Kidney tubule cell (primary cell): ENCODE data around the gene HERC2.

ENCODE experiments used
- DNase-seq: peaks from one replicate; pipeline ENCODE4 v3.0.0-alpha.2; 2018; ENCODE audit warnings: low spot score

HERC2 gene

GRCh38 chr15:28111543-28111942, 210.4 kb downstream of the HERC2 start:
- DNase-seq, result no peak

- no peak for DNase-seq
Measured at GRCh38 chr15:28110481-28110881, 211.5 kb downstream of the HERC2 start.

GRCh38 chr15:28109626-28110455, 212.1 kb downstream of the HERC2 start:
- DNase-seq, result no peak

GRCh38 chr15:28107904-28108275, 214.1 kb downstream of the HERC2 start:
- DNase-seq, result no peak

GRCh38 chr15:28107111-28107903, 214.7 kb downstream of the HERC2 start:
- DNase-seq, result no peak

- DNase-seq, result no peak
Measured at GRCh38 chr15:28106294-28107110, 215.5 kb downstream of the HERC2 start.

- no peak for DNase-seq
Measured at GRCh38 chr15:28105793-28106192, 216.2 kb downstream of the HERC2 start.

GRCh38 chr15:28105224-28105791, 216.7 kb downstream of the HERC2 start:
- DNase-seq, result no peak

GRCh38 chr15:28104326-28104725, 217.7 kb downstream of the HERC2 start:
- no peak for DNase-seq

- no peak for DNase-seq
Measured at GRCh38 chr15:28103831-28104230, 218.1 kb downstream of the HERC2 start.

GRCh38 chr15:28101983-28102441, 220.0 kb downstream of the HERC2 start:
- DNase-seq, result no peak

GRCh38 chr15:28101201-28101600, 220.8 kb downstream of the HERC2 start:
- DNase-seq, result no peak

GRCh38 chr15:28100516-28101195, 221.3 kb downstream of the HERC2 start:
- no peak for DNase-seq

GRCh38 chr15:28099555-28100140, 222.3 kb downstream of the HERC2 start:
- no peak for DNase-seq

GRCh38 chr15:28098766-28099554, 223.0 kb downstream of the HERC2 start, which contains the start of gene OCA2:
OCA2 (minus strand) TSS chr15:28099315; CDS start chr15:28081874, 17,441 bp downstream.
- DNase-seq, result peak; percentile 15

GRCh38 chr15:28098360-28098765, 223.6 kb downstream of the HERC2 start:
- no peak for DNase-seq

GRCh38 chr15:28097656-28098359, 224.2 kb downstream of the HERC2 start:
- no peak for DNase-seq

- DNase-seq, result peak; percentile 21
Measured at GRCh38 chr15:28096670-28097431, 225.1 kb downstream of the HERC2 start.

GRCh38 chr15:28096411-28096669, 225.6 kb downstream of the HERC2 start:
- DNase-seq, result no peak
